HepG2 (cell line): ENCODE data around the gene LSM12. TPM values are rescaled to one million over a fixed set of nuclear protein-coding genes. Genes with fewer than 3 reads are reported as not detected.

Experiments
- DNMT1 ChIP-seq: sonication (generic); formaldehyde crosslinking; IDR thresholded peaks from 2 replicates; pipeline ENCODE4 v1.5.1; 2020; ENCODE audit warnings: mild to moderate bottlenecking, missing genetic modification reagents
- GMEB2 ChIP-seq: IDR thresholded peaks from 2 replicates; pipeline ENCODE4 v1.6.1; 2016; ENCODE audit warnings: missing biosample characterization, missing genetic modification reagents, low read depth
- HCFC1 ChIP-seq: fragments of 150-350 bp; IDR thresholded peaks from 2 replicates; pipeline ENCODE4 v1.6.1; 2014; ENCODE audit warnings: low read depth, low read length
- HOXA9 ChIP-seq: sonication (generic); formaldehyde crosslinking; IDR thresholded peaks from 2 replicates; pipeline ENCODE4 v1.8.1; 2022; ENCODE audit warnings: missing genetic modification reagents, mild to moderate bottlenecking, moderate library complexity, borderline replicate concordance
- MXI1 ChIP-seq: IDR thresholded peaks from 3 replicates; pipeline ENCODE4 v1.6.1; 2012; ENCODE audit warnings: low read depth, low read length, inconsistent platforms, borderline replicate concordance
- NAIF1 ChIP-seq: sonication (generic); formaldehyde crosslinking; IDR thresholded peaks from 2 replicates; pipeline ENCODE4 v1.5.0; 2020; ENCODE audit warnings: mild to moderate bottlenecking, missing genetic modification reagents, borderline replicate concordance
- NFAT5 ChIP-seq: sonication (generic); formaldehyde crosslinking; IDR thresholded peaks from 2 replicates; pipeline ENCODE4 v1.4.0; 2020; ENCODE audit warnings: missing genetic modification reagents
- NR3C1 ChIP-seq: sonication (generic); formaldehyde crosslinking; IDR thresholded peaks from 2 replicates; pipeline ENCODE4 v1.4.0; 2020; ENCODE audit warnings: missing genetic modification reagents
- REXO4 ChIP-seq: sonication (generic); formaldehyde crosslinking; IDR thresholded peaks from 2 replicates; pipeline ENCODE4 v1.8.0; 2022; ENCODE audit warnings: missing genetic modification reagents, mild to moderate bottlenecking, borderline replicate concordance
- SOX6 ChIP-seq, 2 experiments: fragments of 450-650 bp in 1 of 2; sonication (generic) in 1 of 2; formaldehyde crosslinking in 1 of 2; IDR thresholded peaks; 2 replicates each; pipeline versions ENCODE4 v1.4.0 to v1.6.1; 2017 to 2020; ENCODE audit warnings: antibody characterized with exemption in 1 of 2, mild to moderate bottlenecking in 1 of 2, missing genetic modification reagents in 1 of 2
- ZBTB20 ChIP-seq: sonication (generic); formaldehyde crosslinking; IDR thresholded peaks from 2 replicates; pipeline ENCODE4 v1.8.1; 2023; ENCODE audit warnings: missing genetic modification reagents, low read depth, mild to moderate bottlenecking, borderline replicate concordance
- ZNF432 ChIP-seq: sonication (generic); formaldehyde crosslinking; IDR thresholded peaks from 2 replicates; pipeline ENCODE4 v1.5.0; 2020; ENCODE audit warnings: missing genetic modification reagents, mild to moderate bottlenecking, borderline replicate concordance
- ZNF577 ChIP-seq: sonication (generic); formaldehyde crosslinking; IDR thresholded peaks from 2 replicates; pipeline ENCODE4 v1.4.0; 2020; ENCODE audit warnings: mild to moderate bottlenecking, low read depth, missing genetic modification reagents, borderline replicate concordance
- ZNF678 ChIP-seq: sonication (generic); formaldehyde crosslinking; IDR thresholded peaks from 2 replicates; pipeline ENCODE4 v1.4.0; 2020; ENCODE audit warnings: mild to moderate bottlenecking, missing genetic modification reagents
- ZNF75D ChIP-seq: sonication (generic); formaldehyde crosslinking; IDR thresholded peaks from 2 replicates; pipeline ENCODE4 v1.8.1; 2023; ENCODE audit warnings: missing genetic modification reagents, mild to moderate bottlenecking, borderline replicate concordance
- ZNF770 ChIP-seq: sonication (generic); formaldehyde crosslinking; IDR thresholded peaks from 2 replicates; pipeline ENCODE4 v1.5.0; 2020; ENCODE audit warnings: mild to moderate bottlenecking, missing genetic modification reagents
- ZNF776 ChIP-seq: sonication (generic); formaldehyde crosslinking; IDR thresholded peaks from 2 replicates; pipeline ENCODE4 v1.4.0; 2020; ENCODE audit warnings: mild to moderate bottlenecking, missing genetic modification reagents
- ZNF850 ChIP-seq: sonication (generic); formaldehyde crosslinking; conservative IDR thresholded peaks from 2 replicates; pipeline ENCODE4 v1.9.0; 2021; ENCODE audit warnings: mild to moderate bottlenecking, missing genetic modification reagents
- polyA plus RNA-seq, 8 experiments: library from polyadenylated mRNA; depleted of rRNA in 3 of 8; stranded (reverse) in 7 of 8; unstranded in 1 of 8; fragments of >200 nt; fragmentation: Illumina TruSeq in 4 of 8; extraction: Trizol in 4 of 8; gene quantifications; 2 replicates each; pipeline versions ENCODE4 v1.2.1 to v1.2.3, GENCODE V29; 2011 to 2016; ENCODE audit warnings: low read depth in 4 of 8, missing spikeins in 1 of 8, mixed read lengths in 1 of 8; ENCODE audit not compliant: insufficient read depth in 1 of 8
- total RNA-seq, 5 experiments: library from RNA; depleted of rRNA; stranded (reverse); fragments of >200 nt; fragmentation: Illumina TruSeq; extraction: Trizol; gene quantifications; 2 replicates each; pipeline ENCODE4 v1.2.3, GENCODE V29; 2016; ENCODE audit warnings: low read depth in 1 of 5
- TF ChIP-seq, protein P1 (sequence below): IDR thresholded peaks from 2 replicates; pipeline ENCODE4 v1.6.1; 2018; ENCODE audit warnings: missing genetic modification reagents

LSM12 gene
- total and polyA plus RNA-seq, 2 of the 13 experiments (the other 11 are each of a cell fraction or from before 2014, with no cell fraction given) = 52.8 to 55.7 TPM

GRCh38 chr17:44070455-44071197 is 4.2 kb upstream of the LSM12 start, which contains the start of gene G6PC3 (continued):
- TF ChIP-seq ZNF776 (CRISPR knock-in tag) (peak; percentile 75; the same call in 1 of the 2 replicates), NFAT5 (peak; percentile 14), MXI1 (peak; percentile 100), ZNF432 (no peak), ZNF850 (CRISPR knock-in tag) (no peak), ZBTB20 (CRISPR knock-in tag) (peak; percentile 98; the same call in 1 of the 2 replicates), DNMT1 (CRISPR knock-in tag) (peak; percentile 97), ZNF770 (CRISPR knock-in tag) (peak; percentile 80), REXO4 (CRISPR knock-in tag) (no peak), ZNF75D (CRISPR knock-in tag) (no peak), ZNF678 (CRISPR knock-in tag) (peak; percentile 93; the same call in 1 of the 2 replicates), GMEB2 (CRISPR knock-in tag) (peak; percentile 77), ZNF577 (CRISPR knock-in tag) (peak; percentile 76; the same call in 1 of the 2 replicates), NAIF1 (CRISPR knock-in tag) (peak; percentile 94), NR3C1 (CRISPR knock-in tag) (no peak), SOX6 (IDR thresholded peaks at IDR 0.05) (no peak), SOX6 (CRISPR knock-in tag; IDR thresholded peaks at IDR 0.05) (peak; percentile 85), HCFC1 (peak; percentile 75), HOXA9 (CRISPR knock-in tag) (no peak; the same call in 1 of the 2 replicates)
- TF ChIP-seq, protein P1, sequence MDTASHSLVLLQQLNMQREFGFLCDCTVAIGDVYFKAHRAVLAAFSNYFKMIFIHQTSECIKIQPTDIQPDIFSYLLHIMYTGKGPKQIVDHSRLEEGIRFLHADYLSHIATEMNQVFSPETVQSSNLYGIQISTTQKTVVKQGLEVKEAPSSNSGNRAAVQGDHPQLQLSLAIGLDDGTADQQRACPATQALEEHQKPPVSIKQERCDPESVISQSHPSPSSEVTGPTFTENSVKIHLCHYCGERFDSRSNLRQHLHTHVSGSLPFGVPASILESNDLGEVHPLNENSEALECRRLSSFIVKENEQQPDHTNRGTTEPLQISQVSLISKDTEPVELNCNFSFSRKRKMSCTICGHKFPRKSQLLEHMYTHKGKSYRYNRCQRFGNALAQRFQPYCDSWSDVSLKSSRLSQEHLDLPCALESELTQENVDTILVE (CRISPR knock-in tag) = peak; percentile 100
